HG03025 (cell line): ENCODE data around the gene DDX27.
A peak's percentile ranks its signal among the peaks of the same experiment; 100 is the strongest.

Source experiments
- ATAC-seq: cut with Tn5 transposase; IDR thresholded peaks from one replicate; pipeline ENCODE4 v1.9.1; 2021; ENCODE audit warnings: mild to moderate bottlenecking, moderate library complexity; ENCODE audit not compliant: unreplicated experiment, low FRiP score

The DDX27 gene

DNA sequence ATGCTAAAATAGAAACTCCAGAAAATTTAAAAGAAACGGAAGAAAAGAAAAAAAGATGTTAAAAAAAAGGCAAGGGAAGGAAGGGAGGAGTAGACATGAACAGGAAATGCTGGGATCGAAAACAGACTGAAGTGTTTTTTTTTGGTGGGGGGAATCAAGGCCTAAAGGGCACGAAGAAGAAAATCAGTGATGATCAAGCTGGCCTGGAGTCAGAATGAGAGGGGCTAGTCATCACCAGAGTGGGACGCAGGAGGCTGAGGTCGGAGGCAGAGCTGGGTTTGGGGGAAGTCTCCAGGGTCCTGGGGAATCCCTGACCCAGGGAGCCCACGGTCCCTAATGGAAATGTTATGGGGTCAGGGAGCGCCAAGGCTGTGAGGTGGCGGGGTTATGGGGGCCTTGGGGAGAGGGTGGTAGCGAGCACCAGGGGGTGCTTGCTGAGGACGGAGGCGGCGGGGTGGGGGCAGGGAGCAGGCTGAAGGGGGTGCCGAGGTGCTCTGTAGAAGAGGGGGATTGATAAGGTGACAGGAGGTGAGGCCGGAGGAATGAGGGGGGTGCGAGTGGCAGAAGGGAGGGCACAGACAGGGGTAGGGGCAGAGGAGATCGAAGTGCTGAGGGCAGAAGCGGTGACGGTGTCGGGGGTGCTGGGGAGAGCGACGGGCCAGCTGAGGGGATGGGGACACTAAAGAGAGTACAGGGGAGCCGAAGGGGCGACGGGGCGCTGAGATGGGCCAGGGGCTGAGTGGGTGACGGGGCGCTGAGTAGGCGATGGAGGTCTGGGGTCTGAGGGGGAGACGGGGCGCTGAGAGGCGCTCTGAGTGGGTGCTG lies 58.0 kb downstream of the DDX27 start:
- peak; percentile 2 for ATAC-seq

DNA sequence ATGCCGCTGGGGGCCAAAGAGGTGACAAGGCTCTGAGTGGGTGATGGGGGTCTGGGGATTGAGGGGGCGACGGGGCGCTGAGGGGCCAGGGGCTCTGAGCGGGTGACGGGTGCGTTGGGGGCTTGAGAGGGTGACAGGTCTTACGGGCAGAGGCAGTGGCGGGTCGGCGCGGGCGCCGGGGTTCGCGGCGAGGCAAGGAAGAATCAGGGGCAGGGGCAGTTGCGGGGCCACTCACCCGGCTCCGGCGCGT lies 58.5 kb downstream of the DDX27 start:
- no peak for ATAC-seq

DNA sequence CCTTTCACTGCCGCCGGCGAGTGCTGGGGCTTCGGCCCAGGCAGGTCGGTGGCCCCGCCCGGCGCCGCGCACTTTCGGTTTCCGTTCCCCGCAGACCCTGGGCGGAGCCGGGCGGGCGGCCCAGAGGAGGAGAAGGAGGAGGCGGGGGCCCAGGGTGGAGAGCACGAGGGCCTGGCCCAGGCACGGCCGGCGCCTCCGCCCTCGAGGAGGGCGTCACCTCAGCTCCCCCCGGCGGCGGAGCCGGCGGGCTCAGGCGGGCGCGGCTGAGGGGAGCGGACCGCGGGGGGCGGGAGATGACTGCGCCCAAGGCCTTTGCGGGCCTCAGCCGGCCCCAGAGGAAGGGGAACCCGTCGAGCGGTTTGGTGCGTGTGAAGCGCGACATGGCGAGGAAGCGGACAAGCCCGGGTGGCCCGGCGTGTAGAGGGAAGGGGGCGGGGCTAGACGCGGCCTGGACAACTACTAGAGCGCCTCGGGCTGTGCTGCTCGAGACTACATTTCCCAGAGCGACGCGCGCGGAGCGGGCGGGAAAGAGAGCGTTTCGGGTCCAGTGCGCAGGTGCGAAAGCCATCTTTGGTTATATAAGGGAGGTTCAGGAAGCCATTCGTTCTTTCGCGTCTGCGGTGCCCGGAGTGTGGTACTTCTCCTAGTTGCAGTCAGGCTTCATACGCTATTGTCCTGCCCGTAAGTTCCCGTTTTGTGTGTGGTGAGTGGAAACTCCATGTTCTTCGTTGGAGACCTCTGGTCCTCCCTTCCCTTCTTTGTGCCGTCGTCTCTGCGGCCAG lies 59.0 kb downstream of the DDX27 start, which contains the start of gene ZNFX1:
ZNFX1 (minus strand) TSS at position 22 of the 782 bp plus-strand sequence. CDS start 2,218 bp downstream, outside the sequence.
- peak; percentile 73 for ATAC-seq

DNA sequence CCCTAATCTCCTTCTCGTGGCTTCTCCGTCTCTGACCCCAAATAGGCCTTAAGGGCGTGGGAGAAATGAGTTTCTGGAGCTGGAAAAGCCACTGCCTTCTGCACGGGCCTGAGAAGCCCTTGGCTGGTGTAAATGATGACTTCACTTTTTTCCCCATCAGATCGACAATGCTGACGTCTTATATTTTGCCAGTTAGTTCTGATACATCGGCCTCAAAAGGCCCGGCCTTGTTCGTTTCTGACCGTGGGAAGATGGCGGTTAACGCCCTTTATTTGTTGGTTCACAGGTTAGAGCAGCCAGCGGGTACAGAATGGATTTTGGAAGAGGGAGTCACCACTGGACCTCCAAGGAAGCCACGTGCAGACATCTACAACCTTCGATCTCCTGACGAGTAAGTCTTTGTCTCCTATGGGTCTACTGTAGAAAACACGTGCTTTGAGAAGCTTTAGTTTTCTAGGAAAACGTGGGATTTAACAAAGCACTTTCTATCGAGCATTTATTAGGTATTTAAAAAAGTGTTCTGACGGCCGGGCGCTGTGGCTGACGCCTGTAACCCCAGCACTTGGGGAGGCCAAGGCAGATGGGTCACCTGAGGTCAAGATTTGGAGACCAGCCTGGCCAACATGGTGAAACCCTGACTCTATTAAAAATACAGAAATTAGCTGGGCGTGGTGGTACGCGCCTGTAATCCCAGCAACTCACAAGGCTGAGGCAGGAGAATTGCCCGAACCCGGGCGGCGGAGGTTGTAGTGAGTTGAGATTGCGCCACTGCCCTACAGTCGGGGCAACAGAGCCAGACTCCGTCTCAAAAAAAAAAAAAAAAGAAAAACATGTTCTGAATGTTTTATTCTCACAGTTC lies 59.8 kb downstream of the DDX27 start:
- ATAC-seq: no peak

DNA sequence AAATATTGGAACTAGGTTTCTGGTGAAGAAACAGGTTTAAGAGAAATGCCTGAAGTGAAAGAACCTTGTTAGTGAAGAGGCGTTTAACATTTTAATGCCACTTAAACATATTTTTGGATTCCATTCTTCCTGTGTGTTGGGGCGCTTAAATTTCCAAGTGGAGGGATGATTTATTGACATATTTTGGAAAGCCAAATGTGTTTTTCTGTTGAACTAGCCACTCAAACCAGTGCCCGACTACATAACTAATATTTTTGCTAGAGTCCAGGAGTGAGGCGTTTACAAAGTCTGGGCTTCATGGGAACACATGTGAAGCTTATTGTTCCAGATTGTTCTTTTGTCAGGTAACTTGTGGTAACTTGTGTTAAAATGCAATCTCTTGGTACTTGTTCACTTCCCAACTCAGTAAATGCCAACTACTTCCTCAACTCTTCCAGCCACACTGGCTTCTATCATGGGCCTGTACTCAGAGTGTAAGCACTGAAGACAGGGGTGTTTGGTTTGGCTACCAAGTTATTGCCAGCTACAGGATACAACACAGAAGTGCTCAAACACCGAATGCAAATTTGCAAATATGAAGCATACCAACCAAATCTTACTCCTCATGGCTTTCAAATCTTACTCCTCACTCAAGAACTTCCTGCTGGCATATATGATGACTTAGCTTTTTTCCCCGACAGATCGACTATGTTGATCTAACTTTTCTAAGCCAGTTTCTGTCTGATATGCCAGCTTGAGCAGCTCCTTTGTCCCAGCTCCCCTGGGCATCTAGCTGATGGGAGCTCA lies 60.7 kb downstream of the DDX27 start:
- no peak for ATAC-seq

DNA sequence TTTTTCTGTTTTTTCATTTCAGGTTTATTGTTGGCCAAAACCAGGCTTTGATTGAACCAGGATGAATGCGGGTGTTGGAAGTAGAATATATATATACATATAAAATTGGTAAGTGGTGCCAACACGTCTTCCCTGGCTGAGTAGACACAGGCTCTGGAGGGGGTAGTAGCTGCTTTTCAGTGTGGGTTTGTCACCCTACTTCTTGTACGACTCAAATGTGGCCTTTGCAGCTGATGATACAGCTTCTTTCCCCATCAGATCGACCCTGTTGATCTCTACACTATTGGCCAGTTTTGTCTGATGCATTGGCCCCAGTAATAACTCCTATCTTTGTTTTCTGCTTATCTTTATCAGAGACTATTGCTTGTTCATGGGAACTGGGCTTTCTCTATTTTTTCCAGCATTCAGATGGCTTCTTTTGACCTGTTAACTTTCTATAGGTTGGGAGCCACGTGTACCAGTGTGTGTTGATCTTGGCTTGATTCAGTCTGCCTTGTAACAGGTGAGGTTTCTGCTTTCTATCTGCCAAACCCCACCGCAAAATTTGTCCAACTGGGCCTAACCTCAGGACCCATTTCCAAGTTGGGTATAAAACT lies 61.3 kb downstream of the DDX27 start:
- ATAC-seq: no peak

DNA sequence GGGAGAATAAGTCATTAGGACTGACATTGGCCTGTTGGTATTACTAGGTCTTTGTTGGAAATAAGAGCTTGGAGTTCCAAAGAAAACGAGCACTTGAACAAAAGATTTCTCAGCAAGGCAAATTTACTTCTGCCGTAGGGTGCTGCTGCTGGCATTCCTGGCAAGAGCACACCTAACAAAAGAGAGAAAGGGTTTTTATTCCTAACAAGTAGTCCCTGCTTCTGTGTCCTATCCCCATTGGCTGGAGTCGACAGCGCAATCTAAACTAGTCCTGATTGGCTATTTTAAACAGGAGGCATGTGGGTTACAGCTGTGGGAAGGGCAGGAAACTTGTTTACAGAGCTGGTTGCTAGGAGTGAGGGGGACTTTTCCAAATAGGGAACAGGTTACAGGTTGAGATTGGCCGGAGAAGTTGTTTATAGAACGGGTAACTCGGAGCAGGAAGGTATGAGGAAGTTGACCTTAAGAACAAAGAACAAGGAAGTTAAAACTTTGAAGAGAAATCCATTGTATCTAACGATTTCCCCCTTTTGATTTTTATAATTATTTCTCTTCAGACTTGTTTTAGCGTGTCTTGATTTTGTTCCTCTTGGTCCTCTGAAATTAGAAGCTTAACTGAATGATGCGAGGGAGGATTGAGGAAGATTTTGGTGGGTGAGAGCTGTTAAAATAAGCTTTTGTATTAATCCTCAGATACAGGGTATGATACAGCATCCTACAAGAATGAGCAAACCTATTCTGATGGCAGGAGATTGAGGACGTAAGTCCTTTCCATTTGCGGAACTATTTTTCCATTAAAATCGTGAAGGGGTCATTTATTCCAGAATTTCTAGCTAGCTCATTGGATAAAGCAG lies 62.1 kb downstream of the DDX27 start:
- no peak for ATAC-seq

DNA sequence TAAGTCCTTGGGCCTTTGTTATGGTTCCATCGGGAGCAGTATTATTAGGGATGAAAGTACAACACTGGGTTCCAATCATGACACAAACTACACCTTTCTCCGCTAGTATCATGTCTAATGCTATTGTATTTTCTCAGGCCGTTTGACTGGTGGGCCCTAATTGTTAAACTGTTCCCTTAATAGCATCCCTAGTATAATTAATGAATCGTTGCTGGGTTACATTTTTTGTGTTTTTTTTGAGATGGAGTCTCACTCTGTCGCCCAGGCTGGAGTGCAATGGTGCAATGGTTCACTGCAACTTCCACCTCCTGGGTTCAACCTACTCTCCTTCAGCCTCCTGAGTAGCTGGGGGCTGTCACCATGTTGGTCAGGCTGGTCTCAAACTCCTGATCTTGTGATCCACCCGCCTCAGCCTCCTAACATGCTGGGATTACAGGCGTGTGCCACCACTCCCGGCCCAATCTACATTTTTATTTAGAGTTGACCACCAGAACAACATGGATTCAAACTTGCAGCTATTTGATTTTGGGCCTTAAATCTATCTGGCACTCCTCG lies 62.8 kb downstream of the DDX27 start:
- ATAC-seq: no peak

DNA sequence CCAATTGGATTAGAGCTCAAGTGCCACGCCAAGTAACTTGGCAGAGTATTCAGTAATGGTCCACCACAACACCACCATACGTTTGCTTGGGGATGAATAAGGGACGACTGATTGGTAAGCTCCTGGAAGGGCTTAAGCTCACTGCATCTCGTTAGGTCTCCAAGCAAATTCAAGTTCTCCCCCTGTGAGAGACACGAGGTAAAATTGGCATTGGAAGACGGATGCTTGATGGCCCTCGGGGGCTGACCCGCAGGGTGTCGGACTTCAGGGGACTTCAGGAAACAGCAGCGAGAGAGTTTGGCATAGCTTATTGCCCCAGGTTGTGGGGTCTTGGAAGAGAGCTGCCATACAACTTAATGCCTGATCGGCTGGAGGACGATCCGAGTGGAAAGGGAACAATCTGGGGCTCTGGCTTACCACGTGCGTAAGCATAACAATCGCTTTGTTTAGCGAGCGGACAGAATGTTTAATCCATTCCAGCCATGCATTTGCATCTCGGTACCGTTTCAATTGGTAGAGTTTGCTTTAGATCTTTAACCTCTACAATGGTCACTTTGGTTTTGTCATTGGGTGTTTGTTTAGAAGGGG lies 63.5 kb downstream of the DDX27 start:
- ATAC-seq: no peak

DNA sequence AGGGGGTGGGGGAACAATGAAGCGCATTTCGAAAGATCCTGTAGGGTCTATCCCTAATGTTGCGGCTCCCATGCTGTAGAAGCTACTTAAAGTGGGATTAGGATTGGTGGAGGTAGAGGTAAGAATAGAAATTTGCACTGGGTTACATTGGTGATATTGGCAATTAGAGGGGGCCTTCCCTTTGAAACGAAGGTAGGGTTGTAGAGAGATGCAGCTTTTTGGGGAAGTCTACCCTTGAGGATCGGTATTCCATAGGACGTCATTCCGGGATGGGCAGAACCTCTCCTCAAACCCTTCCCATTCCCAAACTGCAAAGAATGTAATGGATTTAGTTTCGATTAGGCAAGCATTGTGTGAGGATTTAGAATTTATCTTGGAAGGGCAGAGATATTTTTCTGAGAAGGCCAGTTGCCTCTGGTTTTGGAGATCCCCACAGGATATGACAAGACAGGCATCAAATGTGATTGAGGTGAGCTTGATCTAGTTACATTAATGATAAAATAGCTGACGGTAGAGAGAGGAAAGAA lies 64.0 kb downstream of the DDX27 start:
- ATAC-seq: no peak

DNA sequence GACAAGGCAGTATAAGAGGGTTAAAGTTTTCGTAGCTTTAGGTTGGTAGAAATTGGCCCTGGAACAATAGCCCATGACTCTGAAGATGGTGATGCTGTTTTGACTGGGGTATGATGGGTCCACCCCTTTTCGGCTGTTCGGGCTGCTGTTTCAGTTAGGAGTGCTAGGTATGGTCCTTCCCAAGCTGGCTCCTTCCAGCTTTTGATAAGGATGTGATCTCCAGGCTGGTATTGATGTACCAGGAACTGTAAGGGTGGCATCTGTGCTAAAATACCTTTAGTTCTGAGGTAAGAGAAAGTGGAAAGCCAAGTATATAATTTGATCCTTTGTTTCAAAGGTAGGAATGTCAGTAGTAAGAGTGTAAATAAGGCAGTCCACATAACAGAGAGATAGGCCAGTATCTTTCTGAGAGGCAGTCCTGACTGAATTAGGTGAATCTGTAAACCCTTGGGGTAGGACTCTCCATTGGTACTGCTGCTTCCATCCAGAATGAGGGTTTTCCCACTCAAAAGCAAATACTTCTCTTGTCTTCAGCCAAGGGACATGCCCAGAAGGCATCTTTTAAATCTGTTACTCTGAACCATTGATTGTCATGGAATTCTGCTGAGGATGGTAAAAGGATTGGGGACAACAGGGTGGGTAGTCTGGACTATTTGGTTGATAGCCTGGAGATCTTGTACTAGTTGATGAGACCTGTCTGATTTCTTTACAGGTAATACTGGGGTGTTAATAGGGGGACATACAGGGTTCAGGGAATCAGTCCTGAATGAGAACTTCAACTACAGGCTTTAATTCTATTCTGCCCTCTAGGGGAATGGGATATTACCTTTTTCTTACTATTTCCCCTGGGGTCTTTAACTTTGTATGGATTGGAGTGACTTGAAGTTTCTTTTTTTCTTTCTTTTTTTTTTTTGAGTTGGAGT lies 64.7 kb downstream of the DDX27 start:
- no peak for ATAC-seq

DNA sequence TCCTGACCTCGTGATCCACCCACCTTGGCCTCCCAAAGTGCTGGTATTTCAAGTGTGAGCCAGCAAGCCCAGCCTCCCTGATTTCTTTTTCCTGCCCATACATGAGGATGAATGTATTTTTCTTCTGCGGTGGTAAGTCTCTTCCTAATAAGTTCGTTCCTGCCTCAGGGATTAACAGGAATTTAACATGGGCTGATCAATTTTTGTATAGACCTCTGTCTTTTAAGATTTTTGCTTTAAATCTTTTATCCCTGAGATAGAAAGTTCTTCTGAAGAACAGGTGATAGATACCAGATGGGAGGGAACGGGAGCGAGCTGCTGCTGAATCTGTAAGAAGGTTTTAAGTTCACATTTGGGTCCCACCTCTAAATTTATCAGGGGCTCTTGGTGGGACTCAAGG lies 65.6 kb downstream of the DDX27 start:
- no peak for ATAC-seq

DNA sequence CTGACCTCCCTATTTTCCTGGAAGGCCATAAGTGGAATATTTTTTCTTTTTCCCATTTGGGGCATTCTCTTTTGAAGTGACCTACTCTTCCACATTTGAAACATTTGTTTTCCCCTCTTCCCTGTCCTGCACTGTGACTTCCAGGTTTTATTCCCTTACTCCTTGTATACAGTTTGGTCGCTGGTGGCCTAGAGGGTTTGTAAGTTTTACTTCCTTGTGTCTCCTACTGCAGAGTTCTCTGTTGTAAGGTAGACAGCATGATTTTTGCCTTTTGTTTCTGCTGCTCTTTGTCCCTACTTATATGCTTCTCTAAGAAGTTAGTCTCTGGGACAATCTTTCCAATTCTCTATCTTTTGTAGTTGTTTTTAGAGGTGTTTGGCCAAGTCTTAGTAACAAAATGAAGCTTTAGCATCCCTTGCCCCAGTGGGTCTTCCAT lies 66.0 kb downstream of the DDX27 start:
- no peak for ATAC-seq

DNA sequence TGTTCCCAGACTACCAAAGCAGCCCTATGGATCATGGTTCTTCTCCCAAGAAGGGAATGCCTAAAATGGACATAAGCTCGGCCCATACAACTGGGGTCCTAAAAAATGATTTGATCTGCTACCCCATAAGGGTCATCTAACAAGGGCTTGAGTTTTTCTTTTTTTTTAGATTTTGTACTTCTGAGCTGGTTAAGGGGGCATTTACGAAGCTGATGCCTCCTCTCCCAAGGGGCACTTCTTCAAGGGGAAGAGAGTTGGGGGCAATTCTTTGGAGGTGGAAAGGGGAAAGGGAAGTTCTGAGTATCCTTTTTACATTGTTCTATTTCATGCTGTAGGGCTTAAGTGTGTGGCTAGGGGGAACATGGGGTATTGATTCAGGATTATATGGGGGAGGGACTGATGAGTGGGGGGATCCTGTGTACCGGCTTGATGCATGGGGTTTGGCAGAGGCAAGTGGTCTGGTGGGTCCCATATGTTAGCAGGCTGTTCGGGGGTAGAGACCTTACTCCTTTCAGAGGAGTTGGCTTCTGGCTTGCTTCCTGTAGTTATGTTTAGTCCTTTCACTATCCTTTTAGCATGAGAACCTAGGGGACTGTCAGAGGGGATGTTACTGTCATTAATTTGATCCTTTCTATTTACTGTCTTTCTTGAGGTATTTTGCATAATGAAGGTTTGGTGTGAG lies 66.7 kb downstream of the DDX27 start:
- ATAC-seq: no peak

DNA sequence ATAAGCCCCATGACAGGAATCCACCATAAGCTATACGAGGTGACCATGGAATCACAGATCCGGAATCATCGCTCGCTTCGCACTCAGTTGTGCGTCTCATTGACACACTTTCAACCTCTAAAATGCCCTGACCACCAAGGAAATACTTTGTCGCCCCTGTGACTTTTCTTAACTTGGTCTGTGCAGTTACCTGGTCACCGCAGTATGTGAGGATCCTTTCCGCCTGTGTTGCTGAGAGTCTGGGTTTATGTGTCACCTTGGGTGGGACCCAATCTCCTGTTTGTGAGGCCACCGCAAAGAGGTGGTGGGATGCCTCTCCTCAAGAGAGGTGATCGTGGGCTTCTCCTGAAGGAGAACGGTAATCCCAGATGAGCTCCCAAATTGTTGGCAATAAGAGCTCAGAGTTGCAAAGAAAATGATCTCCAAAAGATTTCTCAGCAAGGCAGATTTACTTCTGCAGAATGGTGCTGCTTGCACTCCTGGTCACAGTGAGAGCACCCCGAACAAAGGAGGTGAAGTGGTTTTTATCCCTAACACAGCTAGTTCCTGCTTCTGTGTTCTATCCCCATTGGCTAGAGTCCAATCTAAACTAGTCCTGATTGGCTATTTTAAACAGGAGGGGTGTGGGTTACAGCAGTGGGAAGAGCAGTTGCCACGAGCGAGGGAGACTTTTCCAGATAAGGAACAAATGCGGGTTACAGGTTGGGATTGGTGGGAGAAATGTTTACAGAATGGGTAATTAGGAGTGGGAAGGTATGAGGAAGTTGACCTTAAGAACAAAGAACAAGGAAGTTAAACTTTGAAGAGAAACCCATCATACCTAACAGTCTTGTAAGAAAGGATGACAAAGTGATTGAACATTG lies 67.7 kb downstream of the DDX27 start:
- no peak for ATAC-seq
